Measurements from ENCODE around the gene VARS1.
"Not testable (repeated sequence)": the region's sequence is repeated elsewhere in the genome, so short reads cannot be mapped to it uniquely, and the experiment has no call there.

VARS1 gene

DNA sequence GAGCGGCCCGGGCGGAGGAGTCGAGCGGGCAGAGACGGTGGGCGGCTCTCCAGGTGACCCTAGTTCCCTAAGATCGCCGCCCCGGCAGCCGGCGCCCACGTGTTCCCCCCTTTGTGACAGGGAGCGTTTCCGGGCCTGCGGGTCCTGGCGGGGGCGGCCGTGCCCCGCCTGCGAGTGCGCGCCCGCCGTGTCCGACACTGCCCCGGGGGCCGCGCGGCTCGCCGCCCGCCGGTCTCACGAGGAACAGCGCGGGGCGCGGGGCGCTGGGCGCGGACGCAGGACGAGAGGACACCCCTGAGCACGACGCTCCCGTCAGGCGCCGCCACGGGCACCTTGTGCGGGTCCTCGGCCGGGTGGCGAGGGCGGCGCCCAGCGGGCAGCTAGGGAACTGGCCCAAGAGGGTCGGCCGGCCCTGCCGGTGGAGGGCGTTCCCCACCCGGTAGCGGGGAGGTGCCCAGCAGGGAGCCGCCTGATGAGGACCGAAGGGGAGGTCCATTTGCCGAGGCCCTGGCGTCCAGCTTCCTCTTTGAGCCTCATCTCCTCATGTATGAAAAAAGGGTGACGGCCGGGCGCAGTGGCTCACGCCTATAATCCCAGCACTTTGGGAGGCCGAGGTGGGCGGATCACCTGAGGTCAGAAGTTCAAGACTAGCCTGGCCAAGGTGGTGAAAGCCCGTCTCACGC, at the start of gene VARS1:
Gene VARS1, minus strand, starts transcription at position 137 of the 683 bp plus-strand sequence. CDS start 535 bp downstream, outside the sequence.
- peak; percentile 69 to 72 for DNase-seq (ENCODE audit: low read depth in 1 of 2, low spot score in 1 of 2)

DNA sequence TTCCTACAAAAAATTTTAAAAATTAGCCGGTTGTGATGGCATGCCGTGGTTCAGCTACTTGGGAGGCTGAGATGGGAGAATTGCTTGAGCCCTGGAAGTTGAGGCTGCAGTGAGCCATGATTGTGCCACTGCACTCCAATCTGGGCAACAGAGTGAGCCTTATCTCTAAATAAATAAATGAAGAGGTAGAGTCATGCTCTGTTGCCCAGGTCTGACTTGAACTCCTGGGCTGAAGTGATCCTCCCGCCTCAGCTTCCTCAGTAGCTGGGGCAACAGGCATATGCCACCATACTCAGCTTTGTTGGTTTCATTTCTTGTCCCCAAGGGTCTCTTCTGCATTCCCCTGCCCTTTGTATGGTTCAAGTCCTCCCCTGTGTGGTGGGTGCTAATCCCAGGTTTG, 49.0 kb upstream of the VARS1 start:
- no peak for DNase-seq (ENCODE audit: low read depth in 1 of 2, low spot score in 1 of 2)

DNA sequence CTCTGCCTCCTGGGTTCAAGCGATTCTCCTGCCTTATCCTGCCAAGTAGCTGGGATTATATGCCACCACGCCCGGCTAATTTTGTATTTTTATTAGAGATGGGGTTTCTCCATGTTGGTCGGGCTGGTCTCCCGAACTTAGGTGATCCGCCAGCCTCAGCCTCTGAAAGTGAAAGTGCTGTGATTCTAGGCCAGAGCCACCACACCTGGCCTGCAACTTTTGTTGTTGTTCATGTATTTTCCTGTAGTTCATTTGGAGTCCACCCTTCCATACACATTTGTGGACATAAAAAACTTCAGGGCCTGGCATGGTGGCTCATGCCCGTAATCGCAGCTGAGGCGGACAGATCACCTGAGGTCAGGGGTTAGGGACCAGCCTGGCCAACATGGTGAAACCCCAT, 46.5 kb upstream of the VARS1 start:
- no peak for DNase-seq (ENCODE audit: low read depth in 1 of 2, low spot score in 1 of 2)

DNA sequence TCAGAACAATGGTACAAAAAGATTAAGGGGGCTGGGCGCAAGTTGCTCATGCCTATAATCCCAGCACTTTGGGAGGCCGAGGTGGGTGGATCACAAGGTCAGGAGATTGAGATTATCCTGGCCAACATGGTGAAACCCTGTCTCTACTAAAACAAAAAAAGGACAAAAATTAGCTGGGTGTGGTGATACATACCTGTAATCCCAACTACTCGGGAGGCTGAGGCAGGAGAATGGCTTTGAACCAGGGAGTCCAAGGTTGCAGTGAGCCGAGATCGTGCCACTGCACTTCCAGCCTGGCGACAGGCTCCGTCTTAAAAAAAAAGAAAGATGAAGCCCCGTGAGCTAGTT, 44.2 kb upstream of the VARS1 start:
- DNase-seq (ENCODE audit: low read depth in 1 of 2, low spot score in 1 of 2) = not testable (repeated sequence)

DNA sequence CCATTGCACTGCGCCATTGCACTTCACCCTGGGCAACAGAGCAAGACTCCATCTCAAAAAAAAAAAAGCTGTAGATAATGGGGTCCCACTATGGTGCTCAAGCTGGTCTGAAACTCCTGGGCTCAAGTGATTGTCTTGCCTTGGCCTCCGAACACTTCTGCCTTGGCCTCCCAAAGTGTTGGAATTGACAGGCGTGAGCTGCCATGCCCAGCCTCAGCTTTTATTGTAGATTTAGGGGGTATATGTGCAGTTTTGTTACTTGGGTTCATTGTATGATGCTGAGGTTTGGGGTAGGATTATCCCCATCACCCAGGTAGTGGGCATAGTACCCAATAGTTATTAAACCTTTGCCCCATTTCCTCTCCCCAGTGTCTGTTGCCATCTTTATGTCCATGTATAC, 43.4 kb upstream of the VARS1 start:
- no peak for DNase-seq (ENCODE audit: low read depth in 1 of 2, low spot score in 1 of 2)

DNA sequence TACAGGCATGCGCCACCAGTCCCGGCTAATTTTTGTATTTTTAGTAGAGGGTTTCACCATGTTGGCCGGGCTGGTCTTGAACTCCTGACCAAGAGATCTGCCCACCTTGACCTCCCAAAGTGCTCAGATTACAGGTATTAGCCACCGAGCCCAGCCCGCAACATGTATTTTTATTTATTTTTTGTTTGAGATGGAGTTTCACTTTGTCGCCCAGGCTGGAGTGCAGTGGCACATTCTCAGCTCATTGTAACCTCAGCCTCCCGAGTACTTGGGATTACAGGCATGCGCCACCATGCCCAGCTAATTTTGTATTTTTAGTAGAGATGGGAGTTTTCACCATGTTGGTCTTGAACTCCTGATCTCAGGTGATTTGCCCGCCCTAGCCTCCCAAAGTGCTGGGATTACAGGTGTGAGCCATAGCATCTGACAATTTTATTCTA, 42.6 kb upstream of the VARS1 start:
- not testable (repeated sequence) for DNase-seq (ENCODE audit: low read depth in 1 of 2, low spot score in 1 of 2)

DNA sequence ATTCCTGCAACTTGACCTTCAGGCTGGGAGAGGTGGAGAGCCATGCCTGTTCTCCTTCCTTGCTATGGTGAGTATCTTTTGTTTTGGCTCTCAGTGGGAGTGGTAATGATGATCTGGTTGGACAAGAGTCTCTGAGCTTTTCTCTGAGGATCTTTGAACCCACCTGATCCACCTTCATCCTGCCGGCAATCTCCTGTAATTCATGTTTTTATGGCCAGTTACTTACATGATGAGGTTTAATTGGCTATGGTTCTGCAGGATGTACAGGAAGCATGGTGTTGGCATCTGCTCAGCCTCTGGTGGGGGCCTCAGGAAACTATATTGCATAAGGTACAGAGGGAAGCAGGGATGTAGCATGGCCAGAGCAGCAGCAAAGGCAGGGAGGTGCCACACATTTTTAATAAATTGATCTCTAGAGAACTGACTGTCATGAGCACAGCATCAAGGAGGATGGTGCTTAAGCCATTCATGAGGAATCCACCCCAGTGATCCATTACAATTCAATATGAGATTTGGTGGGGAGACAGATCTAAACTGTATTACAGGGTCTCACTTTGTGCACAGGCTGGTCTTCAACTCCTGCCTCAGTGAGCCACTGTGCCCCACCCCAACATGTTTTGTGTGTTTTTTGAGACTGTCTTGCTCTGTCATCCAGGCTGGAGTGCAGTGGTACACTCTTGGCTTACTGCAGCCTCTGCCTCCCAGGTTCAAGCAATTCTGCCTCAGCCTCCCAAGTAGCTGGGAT, 42.0 kb upstream of the VARS1 start:
- no peak for DNase-seq (ENCODE audit: low read depth in 1 of 2, low spot score in 1 of 2)

DNA sequence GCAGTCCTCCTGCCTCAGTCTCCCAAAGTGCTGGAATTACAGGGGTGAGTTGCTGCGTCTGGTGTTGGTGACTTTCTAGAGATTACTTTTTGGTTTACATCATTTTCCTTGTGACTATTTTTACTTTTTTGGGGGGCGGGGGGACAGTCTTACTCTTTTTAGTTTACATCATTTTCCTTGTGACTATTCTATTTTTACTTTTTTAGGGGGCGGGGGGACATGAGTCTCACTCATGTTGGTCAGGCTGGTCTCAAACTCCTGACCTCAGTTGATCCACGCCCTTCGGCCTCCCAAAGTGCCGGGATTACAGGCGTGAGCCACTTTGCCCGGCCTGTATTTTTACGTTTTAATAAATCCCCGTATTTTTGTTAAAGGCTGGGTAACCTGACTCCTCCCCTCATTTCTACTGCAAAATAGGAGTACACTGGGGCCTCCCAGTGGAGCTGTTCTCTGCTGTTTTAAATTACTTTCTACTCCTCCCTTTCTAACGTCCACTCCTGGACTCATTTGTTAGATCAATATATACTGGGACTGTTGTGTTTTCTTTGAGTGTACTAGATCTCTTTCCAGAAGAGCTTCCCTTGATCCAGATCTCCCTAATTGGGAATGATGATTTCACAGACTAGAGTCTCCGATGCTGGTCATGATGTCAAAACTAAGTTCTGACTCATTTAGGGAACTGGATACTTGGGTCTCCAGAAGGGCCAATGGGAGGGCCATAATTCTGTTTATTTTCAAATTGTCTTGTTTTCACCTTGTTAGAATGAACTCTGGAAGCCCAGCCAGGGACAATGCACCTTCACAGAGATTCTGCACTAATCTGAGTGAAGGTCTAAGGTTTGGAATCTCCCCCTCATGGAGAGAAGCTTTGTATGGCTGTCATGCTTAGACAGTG, 41.2 kb upstream of the VARS1 start:
- DNase-seq (ENCODE audit: low read depth in 1 of 2, low spot score in 1 of 2) = no peak

DNA sequence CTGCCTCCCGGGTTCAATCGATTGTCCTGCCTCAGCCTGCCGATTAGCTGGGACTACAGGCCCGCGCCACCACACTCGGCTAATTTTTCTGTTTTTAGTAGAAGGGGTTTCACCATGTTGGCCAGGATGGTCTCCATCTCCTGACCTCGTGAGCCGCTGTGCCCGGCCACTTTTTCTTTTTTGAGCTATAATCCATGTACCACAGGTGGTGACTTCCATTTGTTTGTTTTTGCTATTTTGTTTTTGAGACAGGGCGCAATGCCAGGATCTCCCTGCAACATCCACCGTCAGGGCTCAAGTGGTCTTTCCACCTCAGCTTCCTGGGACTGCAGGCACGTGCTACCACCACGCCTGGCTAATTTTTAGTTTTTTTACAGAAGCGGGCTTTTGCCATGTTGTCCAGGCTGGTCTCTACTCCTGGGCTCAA, 40.5 kb upstream of the VARS1 start:
- DNase-seq (ENCODE audit: low read depth in 1 of 2, low spot score in 1 of 2) = no peak

DNA sequence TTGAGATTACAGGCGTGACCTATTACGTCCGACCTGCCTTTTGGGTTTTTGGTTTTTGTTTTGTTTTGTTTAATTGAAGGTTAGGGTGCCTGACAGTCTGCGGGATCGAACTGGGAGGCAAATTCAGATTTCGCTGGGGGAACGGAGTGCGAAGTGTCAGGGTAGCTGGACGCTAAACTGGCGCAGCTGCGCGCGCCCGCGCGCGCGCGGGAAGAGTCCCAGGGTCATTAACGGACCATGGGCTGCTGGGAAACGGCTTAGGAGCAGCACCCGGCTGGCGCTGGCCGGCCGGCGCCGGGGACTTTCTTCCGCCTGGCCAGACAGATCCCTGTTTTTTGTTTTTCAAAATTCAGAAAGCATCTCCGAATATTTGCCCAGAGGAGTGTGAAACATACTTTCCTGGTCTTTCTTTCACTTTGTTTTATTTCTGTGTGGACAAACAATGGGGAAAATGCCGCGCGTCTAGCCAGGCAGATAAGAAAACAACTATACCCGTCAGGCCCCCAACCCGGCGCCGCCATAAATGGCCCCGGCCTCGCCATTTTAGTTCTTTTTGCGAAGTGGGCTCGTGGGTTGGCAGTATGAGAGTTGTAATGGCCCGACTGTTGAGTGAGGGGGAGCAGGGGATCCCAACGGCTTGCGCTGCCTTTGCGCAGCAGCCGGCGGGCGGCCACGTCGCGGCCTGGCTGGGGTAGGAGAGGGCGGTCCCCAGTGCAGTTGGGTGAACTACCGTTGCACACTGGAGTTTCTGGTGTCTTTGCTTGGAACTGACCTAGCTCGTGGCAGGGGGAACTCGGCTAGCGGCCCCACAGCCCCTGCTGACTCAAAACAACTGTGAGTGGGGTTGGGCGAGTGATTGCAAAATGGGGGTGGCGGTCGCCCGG, 39.1 kb upstream of the VARS1 start:
- peak; percentile 80 to 82 for DNase-seq (ENCODE audit: low read depth in 1 of 2, low spot score in 1 of 2)

DNA sequence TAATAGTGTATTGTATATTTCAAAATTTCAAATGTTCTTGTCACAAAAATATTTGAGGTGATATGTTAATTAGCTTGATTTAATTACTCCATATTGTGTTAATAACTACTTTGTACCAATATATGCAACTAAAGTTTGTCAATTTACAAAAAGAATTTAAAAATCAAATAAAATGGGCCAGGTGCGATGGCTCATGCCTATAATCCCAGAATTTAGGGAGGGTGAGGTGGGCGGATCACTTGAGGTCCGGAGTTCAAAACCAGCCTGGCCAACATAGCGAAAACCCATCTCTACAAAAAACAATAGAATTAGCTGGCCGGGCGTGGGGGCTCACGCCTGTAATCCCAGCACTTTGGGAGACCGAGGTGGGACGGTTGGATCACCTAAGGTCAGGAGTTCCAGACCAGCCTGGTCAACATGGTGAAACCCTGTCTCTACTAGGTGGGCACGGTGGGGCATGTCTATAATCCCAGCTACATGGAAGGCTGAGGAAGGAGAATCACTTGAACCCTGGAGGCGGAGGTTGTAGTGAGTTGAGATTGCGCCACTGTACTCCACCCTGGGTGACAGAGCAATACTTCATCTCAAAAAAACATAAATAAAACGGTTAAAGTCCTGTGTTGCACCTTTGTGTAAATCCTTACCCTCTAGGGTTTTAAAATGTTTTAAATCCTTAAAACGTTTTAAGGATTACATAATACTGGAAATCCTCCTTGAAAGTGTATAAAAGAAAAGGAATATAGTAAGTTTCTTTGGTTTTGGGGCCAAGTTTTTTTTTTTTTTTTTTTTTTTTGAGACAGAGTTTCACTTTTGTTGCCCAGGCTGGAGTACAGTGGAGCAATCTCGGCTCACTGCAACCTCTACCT, 36.0 kb upstream of the VARS1 start:
- no peak for DNase-seq (ENCODE audit: low read depth in 1 of 2, low spot score in 1 of 2)

DNA sequence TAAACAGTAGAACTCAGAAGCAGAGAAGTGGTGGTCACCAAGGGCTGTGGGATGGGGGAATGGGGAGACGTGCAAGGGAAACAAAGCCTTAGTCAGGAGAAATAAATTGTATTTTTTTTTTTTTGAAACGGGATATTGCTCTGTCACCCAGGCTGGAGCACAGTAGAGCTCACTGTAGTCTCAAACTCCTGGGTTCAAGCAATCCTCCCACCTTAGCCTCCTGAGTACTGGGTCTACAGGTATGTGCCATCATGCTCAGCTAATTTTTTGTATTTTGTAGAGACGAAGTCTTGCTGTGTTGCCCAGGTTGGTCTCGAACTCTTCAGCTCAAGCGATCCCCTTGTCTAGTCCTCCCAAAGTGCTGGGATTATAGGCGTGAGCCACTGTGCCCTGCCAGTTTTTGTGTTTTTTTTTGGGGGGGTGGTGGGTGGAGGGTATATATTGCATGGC, 35.4 kb upstream of the VARS1 start:
- DNase-seq (ENCODE audit: low read depth in 1 of 2, low spot score in 1 of 2) = no peak

DNA sequence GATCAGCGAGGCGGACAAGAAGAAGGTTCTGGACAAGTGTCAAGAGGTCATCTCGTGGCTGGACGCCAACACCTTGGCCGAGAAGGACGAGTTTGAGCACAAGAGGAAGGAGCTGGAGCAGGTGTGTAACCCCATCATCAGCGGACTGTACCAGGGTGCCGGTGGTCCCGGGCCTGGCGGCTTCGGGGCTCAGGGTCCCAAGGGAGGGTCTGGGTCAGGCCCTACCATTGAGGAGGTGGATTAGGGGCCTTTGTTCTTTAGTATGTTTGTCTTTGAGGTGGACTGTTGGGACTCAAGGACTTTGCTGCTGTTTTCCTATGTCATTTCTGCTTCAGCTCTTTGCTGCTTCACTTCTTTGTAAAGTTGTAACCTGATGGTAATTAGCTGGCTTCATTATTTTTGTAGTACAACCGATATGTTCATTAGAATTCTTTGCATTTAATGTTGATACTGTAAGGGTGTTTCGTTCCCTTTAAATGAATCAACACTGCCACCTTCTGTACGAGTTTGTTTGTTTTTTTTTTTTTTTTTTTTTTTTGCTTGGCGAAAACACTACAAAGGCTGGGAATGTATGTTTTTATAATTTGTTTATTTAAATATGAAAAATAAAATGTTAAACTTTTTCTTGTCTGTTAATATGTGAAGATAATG, 34.2 kb upstream of the VARS1 start:
- DNase-seq (ENCODE audit: low read depth in 1 of 2, low spot score in 1 of 2) = no peak

DNA sequence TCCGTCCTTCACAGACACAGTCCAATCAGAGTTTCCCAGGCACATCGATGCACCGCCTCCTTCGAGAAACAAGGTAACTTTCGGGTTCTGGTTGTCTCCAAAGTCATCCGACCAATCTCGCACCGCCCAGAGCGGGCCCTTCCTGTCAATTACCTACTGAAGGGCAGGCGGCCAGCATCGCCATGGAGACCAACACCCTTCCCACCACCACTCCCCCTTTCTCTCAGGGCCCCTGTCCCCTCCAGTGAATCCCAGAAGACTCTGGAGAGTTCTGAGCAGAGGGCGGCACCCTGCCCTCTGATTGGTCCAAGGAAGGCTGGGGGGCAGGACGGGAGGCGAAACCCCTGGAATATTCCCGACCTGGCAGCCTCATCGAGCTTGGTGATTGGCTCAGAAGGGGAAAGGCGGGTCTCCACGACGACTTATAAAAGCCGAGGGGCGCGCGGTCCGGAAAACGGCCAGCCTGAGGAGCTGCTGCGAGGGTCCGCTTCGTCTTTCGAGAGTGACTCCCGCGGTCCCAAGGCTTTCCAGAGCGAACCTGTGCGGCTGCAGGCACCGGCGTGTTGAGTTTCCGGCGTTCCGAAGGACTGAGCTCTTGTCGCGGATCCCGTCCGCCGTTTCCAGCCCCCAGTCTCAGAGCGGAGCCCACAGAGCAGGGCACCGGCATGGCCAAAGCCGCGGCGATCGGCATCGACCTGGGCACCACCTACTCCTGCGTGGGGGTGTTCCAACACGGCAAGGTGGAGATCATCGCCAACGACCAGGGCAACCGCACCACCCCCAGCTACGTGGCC, 31.9 kb upstream of the VARS1 start, which contains the start of gene HSPA1B:
Gene HSPA1B, plus strand, starts transcription at position 453 of the 794 bp plus-strand sequence. Its CDS starts 213 bp downstream, at position 666.
- peak; percentile 74 to 94 for DNase-seq (ENCODE audit: low read depth in 1 of 2, low spot score in 1 of 2)

DNA sequence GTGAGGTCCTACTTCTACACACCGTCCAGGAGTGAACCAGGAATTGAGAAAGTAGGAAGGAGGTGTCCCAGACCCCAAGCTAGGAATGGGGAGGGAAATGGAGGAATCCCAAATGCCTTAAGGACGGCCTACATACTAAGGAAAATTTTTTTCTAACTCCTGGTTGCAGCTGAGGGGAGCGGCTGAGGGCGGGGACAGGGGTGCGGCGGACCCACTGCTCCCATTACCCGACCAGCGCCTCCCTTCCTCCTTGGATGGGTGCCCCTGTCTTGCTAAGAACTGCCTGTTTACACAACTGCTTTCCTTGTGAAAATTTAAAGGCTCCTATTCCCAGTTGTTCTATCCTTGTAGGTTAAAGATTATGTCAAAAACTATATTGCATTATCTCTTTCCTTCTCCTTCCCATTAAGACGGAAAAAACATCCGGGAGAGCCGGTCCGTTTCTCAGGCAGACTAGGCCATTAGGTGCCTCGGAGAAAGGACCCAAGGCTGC, 31.3 kb upstream of the VARS1 start:
- DNase-seq (ENCODE audit: low read depth in 1 of 2, low spot score in 1 of 2) = no peak

DNA sequence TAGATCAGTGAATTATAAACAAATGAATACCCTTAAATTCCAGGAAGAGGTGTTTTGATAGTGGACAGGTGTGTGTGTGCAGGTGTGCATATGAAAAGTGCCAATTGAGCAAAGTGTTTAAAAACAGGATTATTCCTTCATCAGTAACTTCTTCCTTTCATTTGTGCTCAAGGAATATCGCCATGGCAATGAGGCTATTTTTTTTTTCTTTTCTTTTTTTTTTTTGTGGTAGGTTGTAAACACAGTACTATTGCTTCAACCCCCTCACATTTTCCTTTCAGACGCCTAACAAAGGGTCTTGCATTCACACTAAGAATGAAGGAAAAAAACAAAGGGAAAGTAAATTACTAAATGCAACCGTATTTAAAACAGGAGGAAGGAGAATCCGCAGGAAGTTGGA, 30.0 kb upstream of the VARS1 start:
- DNase-seq (ENCODE audit: low read depth in 1 of 2, low spot score in 1 of 2) = no peak

DNA sequence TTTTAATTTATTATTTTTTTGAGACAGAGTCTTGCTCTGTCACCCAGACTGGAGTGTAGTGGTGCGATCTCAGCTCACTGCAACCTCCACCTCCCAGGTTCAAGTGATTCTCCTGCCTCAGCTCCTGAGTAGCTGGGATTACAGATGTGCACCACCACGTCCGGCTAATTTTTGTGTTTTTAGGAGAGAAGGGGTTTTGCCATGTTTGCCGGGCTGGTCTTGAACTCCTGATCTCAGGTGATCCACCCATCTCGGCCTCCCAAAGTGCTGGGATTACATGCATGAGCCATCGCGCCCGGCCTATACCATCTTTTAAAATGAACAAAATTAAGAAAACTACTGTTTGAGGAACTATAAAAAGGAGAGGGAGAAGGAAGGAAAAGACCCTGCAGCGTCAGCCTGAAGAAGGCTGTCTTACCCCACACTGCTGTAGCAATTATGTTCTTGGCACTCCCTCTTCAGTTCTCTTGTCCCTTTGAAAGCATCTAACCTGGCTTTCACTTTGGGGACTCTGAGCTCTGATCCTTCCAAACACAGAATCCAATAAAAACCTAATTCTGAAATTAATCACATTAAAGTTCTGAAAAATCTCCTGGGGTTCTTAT, 28.1 kb upstream of the VARS1 start:
- not testable (repeated sequence) for DNase-seq (ENCODE audit: low read depth in 1 of 2, low spot score in 1 of 2)

Data from activated CD4-positive, alpha-beta T cell treated with anti-CD3 and anti-CD28 coated beads, Interleukin-2, amount 50 U/mL, for 24 hours (primary cell).